ENCODE measurements around the gene CNTNAP4.
A peak's percentile ranks its signal among the peaks of the same experiment; 100 is the strongest.

The CNTNAP4 gene

GRCh38 chr16:76276745-76277438 lies at the start of gene CNTNAP4:
Gene CNTNAP4, plus strand, starts transcription at chr16:76277401. Its CDS starts 262 bp downstream, at chr16:76277663.
- DNase-seq: no peak
- in situ Hi-C loops (cut with HindIII; ENCODE audit: low pct_ligation_motif_present, low pct_unique_long_range_greater_than_20kb, low sequenced_read_pairs): loop anchor here (25.0 kb wide), 1 partner anchor 360 kb away; no protein-coding TSS in a partner anchor

GRCh38 chr16:76228546-76229146 lies 48.6 kb upstream of the CNTNAP4 start:
- DNase-seq: no peak
- in situ Hi-C loops (cut with HindIII; ENCODE audit: low pct_ligation_motif_present, low pct_unique_long_range_greater_than_20kb, low sequenced_read_pairs): no loop called here

- DNase-seq: no peak
- in situ Hi-C loops (cut with HindIII; ENCODE audit: low pct_ligation_motif_present, low pct_unique_long_range_greater_than_20kb, low sequenced_read_pairs): no loop called here
Observed at GRCh38 chr16:76232704-76233103, 44.5 kb upstream of the CNTNAP4 start.

GRCh38 chr16:76235025-76235424 lies 42.2 kb upstream of the CNTNAP4 start:
- in situ Hi-C loops (cut with HindIII; ENCODE audit: low pct_ligation_motif_present, low pct_unique_long_range_greater_than_20kb, low sequenced_read_pairs): no loop called here
- no peak for DNase-seq

- DNase-seq: no peak
- in situ Hi-C loops (cut with HindIII; ENCODE audit: low pct_ligation_motif_present, low pct_unique_long_range_greater_than_20kb, low sequenced_read_pairs): no loop called here
Observed at GRCh38 chr16:76235426-76235825, 41.8 kb upstream of the CNTNAP4 start.

GRCh38 chr16:76237471-76237870 lies 39.7 kb upstream of the CNTNAP4 start:
- DNase-seq: no peak
- in situ Hi-C loops (cut with HindIII; ENCODE audit: low pct_ligation_motif_present, low pct_unique_long_range_greater_than_20kb, low sequenced_read_pairs): no loop called here

GRCh38 chr16:76241755-76242154 lies 35.4 kb upstream of the CNTNAP4 start:
- in situ Hi-C loops (cut with HindIII; ENCODE audit: low pct_ligation_motif_present, low pct_unique_long_range_greater_than_20kb, low sequenced_read_pairs): no loop called here
- DNase-seq: no peak

GRCh38 chr16:76243620-76244019 lies 33.6 kb upstream of the CNTNAP4 start:
- in situ Hi-C loops (cut with HindIII; ENCODE audit: low pct_ligation_motif_present, low pct_unique_long_range_greater_than_20kb, low sequenced_read_pairs): no loop called here
- DNase-seq: no peak

GRCh38 chr16:76246587-76246986 lies 30.6 kb upstream of the CNTNAP4 start:
- in situ Hi-C loops (cut with HindIII; ENCODE audit: low pct_ligation_motif_present, low pct_unique_long_range_greater_than_20kb, low sequenced_read_pairs): no loop called here
- no peak for DNase-seq

- peak; percentile 59 for DNase-seq
- in situ Hi-C loops (cut with HindIII; ENCODE audit: low pct_ligation_motif_present, low pct_unique_long_range_greater_than_20kb, low sequenced_read_pairs): no loop called here
Observed at GRCh38 chr16:76265434-76266045, 11.7 kb upstream of the CNTNAP4 start.

GRCh38 chr16:76268824-76269223 lies 8.4 kb upstream of the CNTNAP4 start:
- in situ Hi-C loops (cut with HindIII; ENCODE audit: low pct_ligation_motif_present, low pct_unique_long_range_greater_than_20kb, low sequenced_read_pairs): no loop called here
- no peak for DNase-seq

- DNase-seq: no peak
- in situ Hi-C loops (cut with HindIII; ENCODE audit: low pct_ligation_motif_present, low pct_unique_long_range_greater_than_20kb, low sequenced_read_pairs): loop anchor here (25.0 kb wide), 1 partner anchor 360 kb away; no protein-coding TSS in a partner anchor
Observed at GRCh38 chr16:76277460-76278030, 344 bp downstream of the CNTNAP4 start.

- in situ Hi-C loops (cut with HindIII; ENCODE audit: low pct_ligation_motif_present, low pct_unique_long_range_greater_than_20kb, low sequenced_read_pairs): loop anchor here (25.0 kb wide), 1 partner anchor 359 kb away; no protein-coding TSS in a partner anchor
- DNase-seq: no peak
Observed at GRCh38 chr16:76278086-76278485, 885 bp downstream of the CNTNAP4 start.

GRCh38 chr16:76278980-76279379 lies 1.8 kb downstream of the CNTNAP4 start:
- peak; percentile 41 for DNase-seq
- in situ Hi-C loops (cut with HindIII; ENCODE audit: low pct_ligation_motif_present, low pct_unique_long_range_greater_than_20kb, low sequenced_read_pairs): loop anchor here (25.0 kb wide), 1 partner anchor 358 kb away; no protein-coding TSS in a partner anchor

GRCh38 chr16:76280421-76281215 lies 3.4 kb downstream of the CNTNAP4 start:
- no peak for DNase-seq
- in situ Hi-C loops (cut with HindIII; ENCODE audit: low pct_ligation_motif_present, low pct_unique_long_range_greater_than_20kb, low sequenced_read_pairs): loop anchor here (25.0 kb wide), 1 partner anchor 357 kb away; no protein-coding TSS in a partner anchor

GRCh38 chr16:76287466-76287865 lies 10.3 kb downstream of the CNTNAP4 start:
- DNase-seq: no peak
- in situ Hi-C loops (cut with HindIII; ENCODE audit: low pct_ligation_motif_present, low pct_unique_long_range_greater_than_20kb, low sequenced_read_pairs): loop anchor here (25.0 kb wide), 1 partner anchor 350 kb away; no protein-coding TSS in a partner anchor

- no peak for DNase-seq
- in situ Hi-C loops (cut with HindIII; ENCODE audit: low pct_ligation_motif_present, low pct_unique_long_range_greater_than_20kb, low sequenced_read_pairs): loop anchor here (25.0 kb wide), 1 partner anchor 345 kb away; no protein-coding TSS in a partner anchor
Observed at GRCh38 chr16:76292218-76292617, 15.0 kb downstream of the CNTNAP4 start.

- in situ Hi-C loops (cut with HindIII; ENCODE audit: low pct_ligation_motif_present, low pct_unique_long_range_greater_than_20kb, low sequenced_read_pairs): loop anchor here (25.0 kb wide), 1 partner anchor 343 kb away; no protein-coding TSS in a partner anchor
Observed at GRCh38 chr16:76293980-76294379, 16.8 kb downstream of the CNTNAP4 start.

More at GRCh38 chr16:76293980-76294379, 16.8 kb downstream of the CNTNAP4 start:
- no peak for DNase-seq
